Measurements from ENCODE around the gene ASB10. TPM values are rescaled to one million over a fixed set of nuclear protein-coding genes. Genes with fewer than 3 reads are reported as not detected.

Gene ASB10
- polyA plus RNA-seq, 2 of the 4 experiments (the other 2 are of a cell fraction): not detected

DNA sequence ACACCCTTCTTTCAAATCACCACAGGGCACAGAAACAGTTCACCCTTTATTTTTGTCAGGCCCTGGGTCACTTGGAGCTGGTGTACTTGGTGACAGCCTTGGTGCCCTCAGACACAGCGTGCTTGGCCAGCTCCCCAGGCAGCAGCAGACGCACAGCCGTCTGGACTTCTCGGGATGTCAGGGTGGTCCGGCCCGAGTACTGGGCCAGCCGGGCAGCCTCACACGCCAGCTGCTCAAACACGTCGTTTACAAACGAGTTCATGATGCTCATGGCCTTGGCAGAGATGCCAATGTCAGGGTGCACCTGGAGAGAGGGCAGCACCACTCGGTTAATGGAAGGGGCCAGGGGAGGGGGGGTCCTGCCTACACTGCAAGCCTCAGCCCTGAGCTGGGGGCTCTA is 20.8 kb upstream of the ASB10 start:
- H3K4me2 ChIP-seq: no peak overlapping the region
- ChIA-PET POLR2A (no interaction called here), CTCF (interaction anchor here (1.2 to 2.1 kb wide), 7 partner anchors 11 to 96 kb away, joined by 3 to 6 read pairs (median 3); no protein-coding TSS in a partner anchor)
- no peak overlapping the region for H3K4me3 ChIP-seq
- DNase-seq (ENCODE audit: low read depth in 1 of 2, low spot score in 1 of 2) (no peak), ATAC-seq (no peak), FAIRE-seq (no peak)
- no peak overlapping the region for H3K27ac ChIP-seq
- H3K9me3 ChIP-seq: no peaks in the 10 kb centered on the region
- no peak for TF ChIP-seq MYC (IDR thresholded peaks at IDR 0.05; ENCODE audit: borderline replicate concordance, low read length)
- TF ChIP-seq, protein P1, sequence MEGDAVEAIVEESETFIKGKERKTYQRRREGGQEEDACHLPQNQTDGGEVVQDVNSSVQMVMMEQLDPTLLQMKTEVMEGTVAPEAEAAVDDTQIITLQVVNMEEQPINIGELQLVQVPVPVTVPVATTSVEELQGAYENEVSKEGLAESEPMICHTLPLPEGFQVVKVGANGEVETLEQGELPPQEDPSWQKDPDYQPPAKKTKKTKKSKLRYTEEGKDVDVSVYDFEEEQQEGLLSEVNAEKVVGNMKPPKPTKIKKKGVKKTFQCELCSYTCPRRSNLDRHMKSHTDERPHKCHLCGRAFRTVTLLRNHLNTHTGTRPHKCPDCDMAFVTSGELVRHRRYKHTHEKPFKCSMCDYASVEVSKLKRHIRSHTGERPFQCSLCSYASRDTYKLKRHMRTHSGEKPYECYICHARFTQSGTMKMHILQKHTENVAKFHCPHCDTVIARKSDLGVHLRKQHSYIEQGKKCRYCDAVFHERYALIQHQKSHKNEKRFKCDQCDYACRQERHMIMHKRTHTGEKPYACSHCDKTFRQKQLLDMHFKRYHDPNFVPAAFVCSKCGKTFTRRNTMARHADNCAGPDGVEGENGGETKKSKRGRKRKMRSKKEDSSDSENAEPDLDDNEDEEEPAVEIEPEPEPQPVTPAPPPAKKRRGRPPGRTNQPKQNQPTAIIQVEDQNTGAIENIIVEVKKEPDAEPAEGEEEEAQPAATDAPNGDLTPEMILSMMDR (IDR thresholded peaks at IDR 0.05): no peak
- H3K4me1 ChIP-seq: no peaks in the 10 kb centered on the region
- WGBS (ENCODE audit: missing lambda C conversion rate): 77% methylated on average over 7 of the region's 12 CpGs

DNA sequence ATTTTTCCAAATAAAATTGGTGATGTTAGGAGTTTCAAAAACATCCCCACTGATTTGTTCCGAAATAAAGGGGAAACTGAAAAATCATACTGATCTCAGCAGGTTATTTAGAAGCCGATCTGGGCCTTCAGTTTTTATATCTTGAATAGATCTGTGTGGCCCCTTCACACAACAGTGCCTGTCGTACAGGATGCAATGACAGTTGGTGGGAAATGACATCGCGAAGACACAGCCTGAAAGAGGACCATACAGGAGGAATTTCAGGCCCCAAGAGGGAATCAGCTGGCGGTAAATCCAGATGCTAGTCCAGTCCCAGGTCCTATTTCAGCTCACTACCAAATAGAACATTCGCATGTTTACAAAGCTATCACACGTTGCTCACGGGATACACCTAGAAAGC is 20.3 kb upstream of the ASB10 start:
- ATAC-seq: no peak
- TF ChIP-seq FOSL2 (IDR thresholded peaks at IDR 0.05) (no peak), FOSL2 (CRISPR knock-in tag; IDR thresholded peaks at IDR 0.05) (no peak), RCOR1 (IDR thresholded peaks at IDR 0.05; ENCODE audit: low read depth, low read length) (no peak), HOXB13 (CRISPR knock-in tag; IDR thresholded peaks at IDR 0.05; ENCODE audit: low read depth) (no peak), SMC3 (IDR thresholded peaks at IDR 0.05) (no peak), HEYL (CRISPR knock-in tag; IDR thresholded peaks at IDR 0.05) (no peak), RNF2 (IDR thresholded peaks at IDR 0.05; ENCODE audit: borderline replicate concordance, low read depth) (no peak)
- TF ChIP-seq, protein P2, sequence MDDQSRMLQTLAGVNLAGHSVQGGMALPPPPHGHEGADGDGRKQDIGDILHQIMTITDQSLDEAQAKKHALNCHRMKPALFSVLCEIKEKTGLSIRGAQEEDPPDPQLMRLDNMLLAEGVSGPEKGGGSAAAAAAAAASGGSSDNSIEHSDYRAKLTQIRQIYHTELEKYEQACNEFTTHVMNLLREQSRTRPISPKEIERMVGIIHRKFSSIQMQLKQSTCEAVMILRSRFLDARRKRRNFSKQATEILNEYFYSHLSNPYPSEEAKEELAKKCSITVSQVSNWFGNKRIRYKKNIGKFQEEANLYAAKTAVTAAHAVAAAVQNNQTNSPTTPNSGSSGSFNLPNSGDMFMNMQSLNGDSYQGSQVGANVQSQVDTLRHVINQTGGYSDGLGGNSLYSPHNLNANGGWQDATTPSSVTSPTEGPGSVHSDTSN (IDR thresholded peaks at IDR 0.05): no peak
- TF ChIP-seq, protein P3, sequence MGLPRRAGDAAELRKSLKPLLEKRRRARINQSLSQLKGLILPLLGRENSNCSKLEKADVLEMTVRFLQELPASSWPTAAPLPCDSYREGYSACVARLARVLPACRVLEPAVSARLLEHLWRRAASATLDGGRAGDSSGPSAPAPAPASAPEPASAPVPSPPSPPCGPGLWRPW (IDR thresholded peaks at IDR 0.05): no peak
- TF ChIP-seq, protein P4, sequence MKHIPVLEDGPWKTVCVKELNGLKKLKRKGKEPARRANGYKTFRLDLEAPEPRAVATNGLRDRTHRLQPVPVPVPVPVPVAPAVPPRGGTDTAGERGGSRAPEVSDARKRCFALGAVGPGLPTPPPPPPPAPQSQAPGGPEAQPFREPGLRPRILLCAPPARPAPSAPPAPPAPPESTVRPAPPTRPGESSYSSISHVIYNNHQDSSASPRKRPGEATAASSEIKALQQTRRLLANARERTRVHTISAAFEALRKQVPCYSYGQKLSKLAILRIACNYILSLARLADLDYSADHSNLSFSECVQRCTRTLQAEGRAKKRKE (CRISPR knock-in tag; IDR thresholded peaks at IDR 0.05; ENCODE audit: low read depth): no peak
- CTCF ChIA-PET: interaction anchor here (1.2 to 2.1 kb wide), 7 partner anchors 18 to 97 kb away, joined by 3 to 6 read pairs (median 3); no protein-coding TSS in a partner anchor
- Histone ChIP-seq H3K9me3 (no peaks in the 10 kb centered on the region), H3K27ac (no peak overlapping the region), H3K4me3 (no peak overlapping the region), H3K4me2 (no peak overlapping the region), H3K4me1 (no peaks in the 10 kb centered on the region)
- no peak for FAIRE-seq
- no peak for DNase-seq (ENCODE audit: low read depth in 1 of 2, low spot score in 1 of 2)
- 77% methylated on average over 9 of the region's 9 CpGs for WGBS (ENCODE audit: missing lambda C conversion rate)
- POLR2A ChIA-PET: no interaction called here

DNA sequence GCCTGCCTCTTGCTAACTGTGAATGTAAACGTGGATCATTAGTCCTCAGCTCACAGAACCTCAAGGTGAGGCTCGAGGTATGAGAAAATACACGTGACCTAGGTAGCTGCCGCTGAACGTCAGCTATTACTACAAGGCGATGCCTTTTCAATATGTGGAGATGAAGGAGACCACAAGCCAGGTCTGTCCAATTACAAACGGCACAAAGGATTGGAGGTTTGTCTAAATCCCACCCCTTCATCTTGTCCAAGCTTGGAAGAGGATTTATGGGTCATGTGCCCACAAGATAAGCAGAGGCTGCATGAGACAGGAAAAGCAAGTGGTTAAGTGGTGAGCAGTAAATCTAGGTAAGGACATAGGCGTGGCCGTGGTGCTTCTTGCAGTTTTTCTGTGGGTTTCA is 19.9 kb upstream of the ASB10 start:
- H3K4me3 ChIP-seq: no peak overlapping the region
- H3K4me2 ChIP-seq: no peak overlapping the region
- CTCF ChIA-PET: interaction anchor here (1.0 to 2.0 kb wide), 7 partner anchors 18 to 96 kb away, joined by 3 to 5 read pairs (median 3); no protein-coding TSS in a partner anchor
- H3K4me1 ChIP-seq: no peaks in the 10 kb centered on the region
- 57% methylated on average over 9 of the region's 9 CpGs for WGBS (ENCODE audit: missing lambda C conversion rate)
- POLR2A ChIA-PET: no interaction called here
- no peak for FAIRE-seq
- DNase-seq (ENCODE audit: low read depth in 1 of 2, low spot score in 1 of 2): no peak
- H3K9me3 ChIP-seq: no peaks in the 10 kb centered on the region
- no peak for ATAC-seq
- H3K27ac ChIP-seq: no peak overlapping the region
- TF ChIP-seq SMC3 (IDR thresholded peaks at IDR 0.05): no peak
- no peak for TF ChIP-seq BHLHE40 (IDR thresholded peaks at IDR 0.05; ENCODE audit: low read depth, low read length)
- TF ChIP-seq TP53 (CRISPR knock-in tag; IDR thresholded peaks at IDR 0.05): no peak
- no peak for TF ChIP-seq ZNF302 (CRISPR knock-in tag; IDR thresholded peaks at IDR 0.05)
- no peak for TF ChIP-seq MAFK (IDR thresholded peaks at IDR 0.05; ENCODE audit: partially characterized antibody)
- TF ChIP-seq SREBF2 (IDR thresholded peaks at IDR 0.05): no peak
- no peak for TF ChIP-seq FOXS1 (CRISPR knock-in tag; IDR thresholded peaks at IDR 0.05)
- no peak for TF ChIP-seq JUN (IDR thresholded peaks at IDR 0.05)
- TF ChIP-seq, protein P5, sequence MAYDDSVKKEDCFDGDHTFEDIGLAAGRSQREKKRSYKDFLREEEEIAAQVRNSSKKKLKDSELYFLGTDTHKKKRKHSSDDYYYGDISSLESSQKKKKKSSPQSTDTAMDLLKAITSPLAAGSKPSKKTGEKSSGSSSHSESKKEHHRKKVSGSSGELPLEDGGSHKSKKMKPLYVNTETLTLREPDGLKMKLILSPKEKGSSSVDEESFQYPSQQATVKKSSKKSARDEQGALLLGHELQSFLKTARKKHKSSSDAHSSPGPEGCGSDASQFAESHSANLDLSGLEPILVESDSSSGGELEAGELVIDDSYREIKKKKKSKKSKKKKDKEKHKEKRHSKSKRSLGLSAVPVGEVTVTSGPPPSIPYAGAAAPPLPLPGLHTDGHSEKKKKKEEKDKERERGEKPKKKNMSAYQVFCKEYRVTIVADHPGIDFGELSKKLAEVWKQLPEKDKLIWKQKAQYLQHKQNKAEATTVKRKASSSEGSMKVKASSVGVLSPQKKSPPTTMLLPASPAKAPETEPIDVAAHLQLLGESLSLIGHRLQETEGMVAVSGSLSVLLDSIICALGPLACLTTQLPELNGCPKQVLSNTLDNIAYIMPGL (CRISPR knock-in tag; IDR thresholded peaks at IDR 0.05; ENCODE audit: borderline replicate concordance): no peak
- no peak for TF ChIP-seq HOXA7 (CRISPR knock-in tag; IDR thresholded peaks at IDR 0.05)
- no peak for TF ChIP-seq POLR2AphosphoS2 (conservative IDR thresholded peaks at IDR 0.05; ENCODE audit: low read length)
- TF ChIP-seq ZC3H11A (IDR thresholded peaks at IDR 0.05): no peak
- TF ChIP-seq HOXB5 (CRISPR knock-in tag; IDR thresholded peaks at IDR 0.05): no peak
- TF ChIP-seq, protein P6, sequence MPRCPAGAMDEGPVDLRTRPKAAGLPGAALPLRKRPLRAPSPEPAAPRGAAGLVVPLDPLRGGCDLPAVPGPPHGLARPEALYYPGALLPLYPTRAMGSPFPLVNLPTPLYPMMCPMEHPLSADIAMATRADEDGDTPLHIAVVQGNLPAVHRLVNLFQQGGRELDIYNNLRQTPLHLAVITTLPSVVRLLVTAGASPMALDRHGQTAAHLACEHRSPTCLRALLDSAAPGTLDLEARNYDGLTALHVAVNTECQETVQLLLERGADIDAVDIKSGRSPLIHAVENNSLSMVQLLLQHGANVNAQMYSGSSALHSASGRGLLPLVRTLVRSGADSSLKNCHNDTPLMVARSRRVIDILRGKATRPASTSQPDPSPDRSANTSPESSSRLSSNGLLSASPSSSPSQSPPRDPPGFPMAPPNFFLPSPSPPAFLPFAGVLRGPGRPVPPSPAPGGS (IDR thresholded peaks at IDR 0.05): no peak
- no peak for TF ChIP-seq HEYL (CRISPR knock-in tag; IDR thresholded peaks at IDR 0.05)
- no peak for TF ChIP-seq ZFP36 (IDR thresholded peaks at IDR 0.05; ENCODE audit: borderline replicate concordance, partially characterized antibody)
- TF ChIP-seq PHF8 (IDR thresholded peaks at IDR 0.05; ENCODE audit: borderline replicate concordance, low read depth): no peak

Data from A549 (cell line).